OCI-M2 (cell line): ENCODE results near the gene GCAT.

Experiments used
- DNase-seq: peaks from one replicate; lab custom pipeline; 2025; ENCODE audit not compliant: unreplicated experiment; lab: John Stamatoyannopoulos, UW

Gene GCAT

DNA sequence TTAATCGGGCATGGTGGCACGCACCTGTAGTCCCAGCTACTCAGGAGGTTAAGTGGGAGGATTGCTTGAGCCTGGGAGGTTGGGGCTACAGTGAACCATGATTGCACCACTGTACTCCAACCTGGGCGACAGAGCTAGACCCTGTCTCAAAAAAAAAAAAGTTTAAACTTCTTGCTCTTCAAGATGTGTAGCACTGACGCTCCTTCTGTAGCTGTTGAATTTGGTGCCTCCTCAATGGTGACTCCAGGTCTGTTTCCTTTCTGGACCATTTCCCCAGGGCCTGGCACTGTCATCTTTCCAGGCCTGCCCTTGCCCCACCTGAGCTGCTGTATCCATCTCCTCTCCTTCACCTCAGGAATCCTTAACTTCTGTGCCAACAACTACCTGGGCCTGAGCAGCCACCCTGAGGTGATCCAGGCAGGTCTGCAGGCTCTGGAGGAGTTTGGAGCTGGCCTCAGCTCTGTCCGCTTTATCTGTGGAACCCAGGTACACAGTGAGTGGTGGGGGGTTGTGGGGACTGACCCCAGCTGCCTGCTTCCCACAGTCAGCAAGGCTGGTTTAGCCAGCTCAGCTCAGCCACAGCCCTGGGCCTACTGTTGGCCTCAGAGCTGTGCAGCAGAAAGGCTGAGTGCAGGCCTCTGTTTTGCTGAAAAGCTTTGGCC lies 2.1 kb downstream of the GCAT start:
- no peak for DNase-seq

DNA sequence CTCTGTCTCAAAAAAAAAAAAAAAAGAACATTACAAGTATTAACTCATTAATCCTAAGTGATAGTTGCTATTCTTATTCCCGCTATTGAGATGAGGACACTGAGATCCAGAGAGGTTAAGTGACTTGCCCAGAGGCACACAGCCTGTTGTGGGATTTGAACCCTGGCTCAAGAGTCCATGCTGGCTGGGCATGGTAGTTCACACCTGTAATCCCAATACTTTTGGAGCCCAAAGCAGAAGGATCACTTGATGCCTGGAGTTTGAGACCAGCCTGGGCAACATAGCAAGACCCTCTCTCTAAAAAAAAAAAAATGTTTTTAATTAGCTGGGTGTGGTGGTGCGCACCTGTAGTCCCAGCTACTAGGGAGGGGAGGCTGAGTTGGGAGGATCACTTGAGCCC lies 4.1 kb downstream of the GCAT start:
- no peak for DNase-seq

DNA sequence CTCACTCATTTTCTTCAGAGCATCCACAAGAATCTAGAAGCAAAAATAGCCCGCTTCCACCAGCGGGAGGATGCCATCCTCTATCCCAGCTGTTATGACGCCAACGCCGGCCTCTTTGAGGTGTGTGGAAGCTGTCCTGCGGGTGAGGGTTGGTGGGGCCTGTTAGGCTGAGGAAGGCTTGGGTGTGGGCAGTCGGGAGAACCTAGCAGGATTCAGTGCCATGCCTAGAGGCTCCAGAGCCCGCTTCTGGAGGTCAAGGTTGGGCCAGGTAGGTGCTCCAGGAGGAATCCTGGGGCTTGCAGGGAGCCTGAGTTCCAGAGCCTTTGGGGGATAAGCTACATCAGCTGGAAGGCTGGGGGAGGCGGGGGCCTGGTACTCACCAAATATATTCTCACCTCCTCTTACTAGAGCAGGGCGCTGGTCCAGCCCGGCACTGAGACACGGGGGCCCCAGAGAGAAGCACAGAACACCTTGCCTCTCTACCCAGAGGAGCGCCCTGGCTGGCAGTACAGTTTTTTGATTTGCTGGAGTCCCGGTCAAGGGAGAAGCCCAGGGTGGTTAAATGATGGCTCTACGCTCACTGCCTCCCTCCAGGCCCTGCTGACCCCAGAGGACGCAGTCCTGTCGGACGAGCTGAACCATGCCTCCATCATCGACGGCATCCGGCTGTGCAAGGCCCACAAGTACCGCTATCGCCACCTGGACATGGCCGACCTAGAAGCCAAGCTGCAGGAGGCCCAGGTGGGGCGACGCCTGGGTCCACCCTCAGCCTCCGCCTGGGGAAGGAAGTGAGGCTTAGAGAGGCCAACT lies 5.3 kb downstream of the GCAT start:
- DNase-seq: no peak

DNA sequence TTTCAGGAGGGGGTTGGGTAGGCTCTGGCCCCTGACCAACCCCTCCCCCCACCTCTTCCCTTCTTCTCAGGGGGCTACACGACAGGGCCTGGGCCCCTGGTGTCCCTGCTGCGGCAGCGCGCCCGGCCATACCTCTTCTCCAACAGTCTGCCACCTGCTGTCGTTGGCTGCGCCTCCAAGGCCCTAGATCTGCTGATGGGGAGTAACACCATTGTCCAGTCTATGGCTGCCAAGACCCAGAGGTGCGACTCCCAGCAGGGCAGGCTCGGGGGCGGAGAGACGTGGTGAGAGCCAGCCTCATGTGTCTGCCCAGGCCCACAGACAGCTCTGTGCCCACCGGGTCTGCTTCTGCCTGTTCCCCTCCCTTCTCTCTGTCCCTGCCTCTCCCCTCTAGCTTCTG lies 7.9 kb downstream of the GCAT start:
- DNase-seq: no peak

DNA sequence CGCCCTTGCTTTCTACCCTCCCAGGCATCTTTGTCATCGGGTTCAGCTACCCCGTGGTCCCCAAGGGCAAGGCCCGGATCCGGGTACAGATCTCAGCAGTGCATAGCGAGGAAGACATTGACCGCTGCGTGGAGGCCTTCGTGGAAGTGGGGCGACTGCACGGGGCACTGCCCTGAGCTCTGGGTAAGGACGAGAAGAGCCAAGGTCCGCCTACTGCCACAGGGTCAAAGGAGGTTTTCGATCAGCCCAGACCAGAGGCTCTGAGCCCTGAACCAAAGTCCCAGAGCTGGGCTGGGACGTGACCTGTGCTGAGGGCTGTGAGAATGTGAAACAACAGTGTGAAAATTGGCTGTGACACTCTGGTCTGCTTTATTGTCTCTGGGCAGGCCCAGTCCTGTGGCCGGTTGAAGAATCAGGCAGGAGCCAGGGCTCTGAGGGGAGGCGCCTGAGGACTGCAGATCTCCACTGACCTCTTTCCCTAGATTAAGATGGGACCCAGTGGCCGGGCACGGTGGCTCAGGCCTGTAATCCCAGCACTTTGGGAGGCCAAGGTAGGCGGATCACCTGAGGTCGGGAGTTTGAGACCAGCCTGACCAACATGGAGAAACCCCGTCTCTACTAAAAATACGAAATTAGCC lies 8.9 kb downstream of the GCAT start:
- DNase-seq: no peak

DNA sequence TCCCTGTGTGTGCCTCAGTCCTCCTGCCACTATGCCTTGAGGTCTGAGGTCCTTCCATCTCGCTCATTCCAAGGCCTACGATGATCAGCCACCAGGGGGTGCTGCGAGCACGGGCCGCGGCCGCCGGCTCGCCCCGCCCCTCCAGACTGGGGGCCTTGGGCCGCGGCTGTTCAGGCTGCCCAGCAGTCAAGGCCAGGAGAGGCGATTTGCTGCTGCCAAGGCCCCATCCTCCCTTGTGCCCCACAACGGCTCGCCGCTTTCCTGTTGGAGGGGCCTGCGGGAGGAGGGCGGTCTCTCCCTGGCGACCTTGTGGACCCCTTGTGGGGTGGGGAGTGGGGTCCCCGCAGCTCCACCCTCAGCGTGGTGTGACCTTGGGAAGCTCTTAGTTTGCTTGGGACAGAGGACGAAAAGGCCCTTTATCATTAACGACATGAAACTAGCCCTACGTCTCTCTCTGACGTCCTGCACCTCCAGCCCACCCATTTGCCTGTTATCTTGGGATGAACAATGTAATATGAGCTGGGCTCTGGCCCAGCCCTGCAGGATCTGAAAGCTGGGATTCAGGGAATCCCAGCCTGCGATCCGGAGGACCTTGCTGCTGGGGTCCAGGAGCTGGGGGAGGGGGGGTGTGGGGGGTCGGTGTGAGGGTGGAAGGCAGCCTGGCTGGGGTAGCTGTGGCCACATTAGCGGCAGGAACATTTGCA lies 10.1 kb downstream of the GCAT start:
- peak; percentile 4 for DNase-seq

DNA sequence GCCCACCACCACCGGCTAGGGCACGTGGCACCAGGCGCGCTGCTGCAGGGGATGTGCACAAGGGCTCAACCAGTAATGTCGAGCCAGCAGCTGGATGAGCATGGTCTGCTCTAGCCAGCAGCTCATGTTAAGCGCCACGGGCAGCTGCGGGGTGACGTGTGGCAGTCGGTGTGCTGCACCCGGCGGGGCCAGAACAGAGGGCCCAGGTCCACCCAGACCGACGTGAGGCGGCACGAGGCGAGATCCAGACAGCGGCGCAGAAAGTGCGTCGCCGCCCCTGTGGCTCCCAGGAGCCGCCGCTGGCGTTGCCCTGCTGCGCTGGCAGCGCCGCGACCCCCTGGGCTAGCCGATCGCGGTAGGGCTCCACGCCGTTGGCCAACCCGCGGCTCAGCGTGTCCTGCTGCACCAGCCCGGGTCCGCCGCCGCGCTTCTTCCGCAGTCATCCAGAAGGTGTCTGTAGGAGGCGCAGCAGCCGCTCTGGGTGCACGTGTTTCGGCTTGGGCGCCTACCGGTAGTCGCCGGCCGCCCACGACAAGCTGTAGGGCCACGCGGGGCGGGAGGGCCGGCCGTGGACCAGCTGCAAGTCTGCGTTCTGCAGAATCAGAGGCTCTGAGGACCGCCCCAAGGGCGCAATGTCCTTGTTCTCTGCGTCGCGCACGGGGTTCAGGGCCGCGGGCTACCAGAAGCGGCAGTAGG lies 10.8 kb downstream of the GCAT start:
- DNase-seq: no peak

DNA sequence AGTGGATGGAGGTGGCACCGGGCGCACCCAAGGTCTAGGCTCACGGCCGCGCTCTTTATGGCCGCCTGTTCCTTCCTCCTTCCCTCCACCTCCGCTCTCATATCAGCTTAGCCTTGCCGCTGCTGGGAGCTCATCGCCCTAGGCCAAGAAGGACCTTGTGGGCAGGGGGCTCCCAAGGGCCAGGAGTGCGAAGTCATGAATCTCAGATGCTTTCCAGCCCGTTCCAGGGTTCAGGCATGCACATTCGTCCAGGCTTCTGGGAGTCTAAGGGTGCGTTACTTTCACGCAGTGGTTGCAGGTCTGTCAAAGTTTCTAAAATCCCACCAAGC lies 11.3 kb downstream of the GCAT start:
- DNase-seq: no peak

DNA sequence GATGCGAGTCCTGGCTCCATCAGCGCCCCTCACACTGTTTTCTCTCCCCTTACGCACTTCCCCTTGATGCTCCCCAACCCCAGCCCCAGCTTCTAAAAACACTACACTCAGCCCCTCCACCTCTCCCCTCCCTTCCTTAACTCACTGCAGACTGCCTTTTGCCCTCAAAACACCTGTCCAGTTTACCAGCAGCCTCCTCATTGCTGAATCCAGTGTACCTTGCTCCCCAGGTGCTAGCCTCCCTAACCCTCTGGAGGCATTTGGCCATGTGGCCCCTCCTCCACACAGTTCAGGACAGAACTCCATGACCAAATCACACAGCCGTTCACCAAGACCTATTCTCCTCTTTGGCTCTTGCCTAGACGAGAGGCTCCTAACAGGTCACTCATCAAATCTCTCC lies 12.6 kb downstream of the GCAT start:
- no peak for DNase-seq

DNA sequence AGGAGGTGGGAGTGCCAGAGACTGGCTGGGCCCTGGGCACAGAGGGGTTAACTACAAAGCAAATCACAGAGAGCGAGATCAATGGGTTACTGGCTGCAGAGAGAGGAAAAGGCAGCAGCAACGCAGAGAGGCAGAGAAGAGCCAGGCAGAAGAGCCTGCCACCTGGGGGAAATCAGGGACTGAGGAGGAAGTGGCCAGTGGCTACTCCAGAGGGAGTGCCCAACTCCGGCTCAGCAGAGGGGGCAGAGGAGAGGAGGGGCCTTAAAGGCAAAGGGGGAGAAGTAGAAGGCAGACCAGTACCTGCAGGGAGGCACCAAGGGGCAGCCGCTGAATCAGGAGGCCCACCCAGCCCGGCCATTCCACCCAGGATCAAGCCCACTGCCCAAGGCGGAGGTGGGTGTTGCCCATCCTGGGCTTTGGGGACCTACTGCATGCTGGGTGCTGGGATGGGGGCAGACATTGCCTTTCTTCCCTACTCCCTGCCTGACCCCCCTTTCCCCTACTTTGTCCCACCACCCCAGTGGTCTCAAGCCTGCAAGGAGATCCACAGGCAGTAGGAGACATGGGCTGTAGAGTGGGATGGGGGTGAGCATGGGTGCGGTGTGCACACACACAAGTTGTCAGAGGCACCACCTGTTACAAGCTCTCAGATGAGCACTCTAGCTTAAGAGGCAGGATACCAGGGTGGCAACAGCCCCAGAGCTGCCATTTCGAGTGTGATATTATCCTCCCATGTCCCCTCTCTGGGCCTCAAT lies 14.5 kb downstream of the GCAT start:
- no peak for DNase-seq

DNA sequence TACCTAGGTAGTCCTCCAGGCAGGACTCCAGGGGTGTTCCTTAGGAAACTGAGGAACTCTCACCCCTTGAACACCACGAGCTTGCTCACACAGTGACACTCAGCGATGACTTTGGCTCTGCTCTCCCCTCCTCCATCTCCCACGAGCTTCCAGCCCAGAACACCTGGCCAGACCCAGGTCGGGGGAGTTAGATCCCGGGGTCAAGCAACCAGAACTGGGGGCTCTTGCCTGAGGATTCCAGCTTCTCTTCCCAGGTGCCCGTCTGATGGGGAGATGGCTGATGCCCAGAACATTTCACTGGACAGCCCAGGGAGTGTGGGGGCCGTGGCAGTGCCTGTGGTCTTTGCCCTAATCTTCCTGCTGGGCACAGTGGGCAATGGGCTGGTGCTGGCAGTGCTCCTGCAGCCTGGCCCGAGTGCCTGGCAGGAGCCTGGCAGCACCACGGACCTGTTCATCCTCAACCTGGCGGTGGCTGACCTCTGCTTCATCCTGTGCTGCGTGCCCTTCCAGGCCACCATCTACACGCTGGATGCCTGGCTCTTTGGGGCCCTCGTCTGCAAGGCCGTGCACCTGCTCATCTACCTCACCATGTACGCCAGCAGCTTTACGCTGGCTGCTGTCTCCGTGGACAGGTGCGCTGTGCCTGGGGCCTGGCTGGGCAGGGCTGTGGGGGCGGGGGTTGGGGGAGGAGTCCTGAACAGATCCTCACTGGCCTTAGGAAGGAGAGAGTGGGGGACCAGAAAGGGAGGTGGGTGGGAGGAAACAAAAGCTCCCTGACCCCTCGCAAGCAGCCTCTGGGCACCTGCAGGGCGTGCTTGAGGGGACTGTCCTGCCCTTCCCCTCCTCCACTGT lies 15.6 kb downstream of the GCAT start, which contains the start of gene GALR3:
GALR3 (plus strand) TSS at position 249 of the 852 bp plus-strand sequence; CDS start at position 274, 25 bp downstream.
- DNase-seq: no peak

DNA sequence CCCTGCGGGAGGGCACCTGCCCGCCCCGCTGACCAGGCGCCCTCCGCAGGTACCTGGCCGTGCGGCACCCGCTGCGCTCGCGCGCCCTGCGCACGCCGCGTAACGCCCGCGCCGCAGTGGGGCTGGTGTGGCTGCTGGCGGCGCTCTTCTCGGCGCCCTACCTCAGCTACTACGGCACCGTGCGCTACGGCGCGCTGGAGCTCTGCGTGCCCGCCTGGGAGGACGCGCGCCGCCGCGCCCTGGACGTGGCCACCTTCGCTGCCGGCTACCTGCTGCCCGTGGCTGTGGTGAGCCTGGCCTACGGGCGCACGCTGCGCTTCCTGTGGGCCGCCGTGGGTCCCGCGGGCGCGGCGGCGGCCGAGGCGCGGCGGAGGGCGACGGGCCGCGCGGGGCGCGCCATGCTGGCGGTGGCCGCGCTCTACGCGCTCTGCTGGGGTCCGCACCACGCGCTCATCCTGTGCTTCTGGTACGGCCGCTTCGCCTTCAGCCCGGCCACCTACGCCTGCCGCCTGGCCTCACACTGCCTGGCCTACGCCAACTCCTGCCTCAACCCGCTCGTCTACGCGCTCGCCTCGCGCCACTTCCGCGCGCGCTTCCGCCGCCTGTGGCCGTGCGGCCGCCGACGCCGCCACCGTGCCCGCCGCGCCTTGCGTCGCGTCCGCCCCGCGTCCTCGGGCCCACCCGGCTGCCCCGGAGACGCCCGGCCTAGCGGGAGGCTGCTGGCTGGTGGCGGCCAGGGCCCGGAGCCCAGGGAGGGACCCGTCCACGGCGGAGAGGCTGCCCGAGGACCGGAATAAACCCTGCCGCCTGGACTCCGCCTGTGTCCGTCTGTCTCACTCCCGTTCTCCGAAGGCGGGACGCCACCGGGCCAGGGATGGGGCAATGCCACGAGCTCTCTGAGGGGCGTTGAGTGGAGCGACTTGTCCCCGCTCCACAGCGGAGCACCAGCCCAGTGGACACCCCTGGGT lies 17.2 kb downstream of the GCAT start:
- no peak for DNase-seq

DNA sequence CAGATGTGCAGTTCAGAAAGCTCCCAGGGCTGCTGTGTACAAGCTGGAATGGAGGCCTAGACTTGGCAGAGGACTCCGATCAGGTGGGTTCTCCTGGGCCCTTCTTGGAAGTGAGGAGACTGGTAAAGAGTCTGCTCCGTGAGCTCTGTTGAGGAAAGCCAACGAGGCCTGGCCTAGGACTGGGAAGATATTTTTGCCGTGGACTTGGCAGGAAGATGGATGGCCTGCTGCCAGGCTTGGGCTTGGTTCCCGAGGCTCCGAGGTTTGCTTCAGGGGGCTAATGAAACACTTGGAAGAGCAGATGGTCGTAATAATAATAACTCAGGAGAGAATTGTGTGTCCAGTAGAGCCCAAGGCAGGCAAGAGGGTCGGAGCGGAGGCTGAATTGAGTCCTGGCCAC lies 19.3 kb downstream of the GCAT start:
- no peak for DNase-seq

DNA sequence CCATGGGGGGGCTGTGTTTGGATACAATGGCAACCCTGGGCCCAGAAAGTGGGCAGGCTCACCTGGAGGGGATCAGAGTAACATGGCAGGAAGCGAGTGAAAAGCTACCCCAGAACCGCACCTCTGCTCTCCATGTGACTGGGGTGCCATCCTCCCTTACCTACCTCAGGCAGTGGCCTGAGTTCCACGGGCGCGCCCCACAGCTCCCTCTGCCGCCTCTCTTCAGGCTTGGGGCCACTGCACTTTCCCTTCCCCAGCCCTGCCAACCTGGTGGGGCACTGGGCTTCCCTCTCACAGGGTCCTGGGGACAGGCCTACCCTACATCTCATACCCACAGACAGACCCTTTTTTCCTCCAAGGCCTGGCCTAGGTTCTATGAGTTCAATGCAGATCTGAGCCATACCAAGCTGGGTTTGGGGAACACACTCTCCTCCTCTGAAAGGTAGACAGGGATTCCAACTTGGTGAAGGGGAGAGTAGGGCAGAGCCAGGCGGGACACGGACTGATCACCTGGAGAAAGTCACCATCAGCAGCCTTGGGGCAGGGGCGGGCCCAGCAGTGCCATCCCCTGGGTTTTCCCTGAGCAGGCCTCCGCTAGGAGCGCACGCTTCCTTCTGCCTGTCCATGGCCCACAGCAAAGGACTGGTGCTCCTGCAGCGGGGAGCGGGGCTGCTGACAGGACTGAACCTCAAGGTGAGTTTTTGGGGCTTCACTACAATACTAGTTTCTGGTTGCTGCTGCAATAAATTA lies 22.5 kb downstream of the GCAT start:
- no peak for DNase-seq

DNA sequence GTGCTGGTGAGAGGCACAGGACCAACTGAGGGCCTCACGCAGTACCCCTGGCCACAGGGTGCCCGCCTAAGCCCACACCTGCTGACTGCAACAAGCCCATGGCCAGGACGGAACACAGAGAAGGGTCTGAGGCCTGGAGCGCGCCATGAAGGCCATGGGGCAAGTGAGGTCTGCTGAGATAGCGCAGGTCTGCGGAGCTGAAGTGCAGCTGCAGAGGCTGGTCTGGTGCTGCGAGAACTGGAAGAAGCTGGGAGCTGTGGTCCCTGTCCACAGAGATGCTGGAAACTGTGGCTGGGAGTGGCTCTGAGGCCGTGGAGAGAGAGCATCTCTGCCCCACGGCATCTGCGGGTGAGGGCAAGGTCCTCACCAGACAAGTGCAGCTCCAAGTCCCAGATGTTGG lies 23.7 kb downstream of the GCAT start:
- no peak for DNase-seq

DNA sequence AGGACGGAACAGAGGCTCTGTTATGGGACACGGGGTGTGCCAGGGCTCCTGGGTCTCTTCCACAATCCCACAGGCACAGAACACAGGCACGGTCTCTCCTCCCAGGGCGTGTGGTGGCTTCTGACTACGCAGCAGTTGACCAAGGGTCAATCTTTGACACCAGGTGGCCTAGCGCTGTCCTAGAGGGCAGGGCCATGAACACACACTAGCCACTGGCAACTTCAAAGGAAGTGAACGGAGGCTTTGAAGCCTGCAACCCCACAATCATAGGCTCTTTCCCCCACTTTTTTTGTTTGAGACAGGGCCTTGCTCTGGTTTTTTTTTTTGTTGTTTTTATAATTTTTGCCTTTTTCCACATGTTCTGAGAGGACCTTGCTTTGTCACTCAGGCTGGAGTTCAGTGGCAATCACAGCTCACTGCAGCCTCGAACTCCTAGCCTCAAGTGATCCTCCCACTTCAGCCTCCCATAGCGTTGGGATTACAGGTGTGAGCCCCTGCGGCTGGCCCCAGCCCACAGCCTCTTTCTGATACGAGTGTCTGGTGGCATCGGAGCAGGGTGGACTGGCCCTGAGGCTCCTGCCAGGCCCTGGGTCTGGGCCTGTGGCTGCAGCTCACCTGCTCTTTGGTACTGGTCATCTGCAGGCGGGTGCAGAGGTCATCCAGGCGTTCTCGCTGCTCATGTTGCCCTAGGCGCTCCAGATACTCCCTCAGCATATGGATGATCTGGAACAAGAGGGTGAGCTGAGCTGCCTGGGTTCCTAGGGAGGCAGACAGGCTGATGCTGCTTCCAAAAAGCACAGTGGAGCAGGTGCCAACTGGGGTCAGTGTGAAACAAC lies 24.5 kb downstream of the GCAT start:
- DNase-seq: no peak
